IMR-90 (cell line): Measurements from ENCODE around the gene OR51E1. TPM values are rescaled to one million over a fixed set of nuclear protein-coding genes. Genes with fewer than 3 reads are reported as not detected.

ENCODE experiments used
- ATAC-seq: fragments of 200-7000 bp; cut with Tn5 transposase; 2 replicates; pipeline ENCODE4 v1.9.1; 2020; ENCODE audit warnings: low read depth, mild to moderate bottlenecking, moderate library complexity
- BruUV-seq: library from RNA; stranded (reverse); fragments of 400-500 nt; replicated peaks from 2 replicates; lab custom pipeline; 2021; lab: Mats Ljungman, UMichigan
- CTCF ChIA-PET: fragments of 300-600 bp; formaldehyde crosslinking; extraction: SDS; loops from one replicate; lab custom pipeline; 2021; ENCODE audit warnings: antibody characterized with exemption; lab: Yijun Ruan, JAX
- POLR2A ChIA-PET: fragments of 300-600 bp; sonication (Branson Sonifier 250); formaldehyde crosslinking; loops from one replicate; lab custom pipeline; 2022; ENCODE audit warnings: antibody characterized with exemption; ENCODE audit not compliant: unreplicated experiment; lab: Charles Lee
- DNase-seq: peaks from one replicate; pipeline ENCODE4 v3.0.0; 2013
- H2AFZ ChIP-seq: replicated peaks from 2 replicates; pipeline ENCODE3; 2013; ENCODE audit warnings: low read length, mild to moderate bottlenecking; ENCODE audit not compliant: poor library complexity
- H2AK5ac ChIP-seq: 2 replicates; pipeline ENCODE4 v1.6.1; 2013; ENCODE audit warnings: low read depth, low read length, inconsistent platforms
- H2AK9ac ChIP-seq: replicated peaks from 2 replicates; pipeline ENCODE3; 2013; ENCODE audit warnings: mild to moderate bottlenecking, low read depth, low read length, moderate library complexity; ENCODE audit not compliant: poor library complexity
- H2BK120ac ChIP-seq: 2 replicates; pipeline ENCODE4 v1.6.1; 2013; ENCODE audit warnings: low read depth, low read length, inconsistent platforms
- H2BK15ac ChIP-seq: 3 replicates; pipeline ENCODE4 v1.6.1; 2013; ENCODE audit warnings: low read depth, low read length, inconsistent platforms
- H2BK20ac ChIP-seq: 2 replicates; pipeline ENCODE4 v1.6.1; 2013; ENCODE audit warnings: low read depth, mild to moderate bottlenecking, inconsistent platforms, low read length, moderate library complexity
- H2BK5ac ChIP-seq: 2 replicates; pipeline ENCODE4 v1.6.1; 2013; ENCODE audit warnings: mild to moderate bottlenecking, low read depth, low read length, inconsistent platforms; ENCODE audit not compliant: poor library complexity, severe bottlenecking
- H3K14ac ChIP-seq: replicated peaks from 2 replicates; pipeline ENCODE4 v1.6.1; 2013; ENCODE audit warnings: low read depth, low read length, inconsistent platforms
- H3K18ac ChIP-seq: 2 replicates; pipeline ENCODE4 v1.6.1; 2013; ENCODE audit warnings: low read depth, low read length, control low read depth
- H3K23ac ChIP-seq: 2 replicates; pipeline ENCODE4 v1.6.1; 2013; ENCODE audit warnings: low read depth, low read length, inconsistent platforms
- H3K27ac ChIP-seq: 2 replicates; pipeline ENCODE4 v1.5.1; 2013; ENCODE audit warnings: mild to moderate bottlenecking, control low read depth, low read length; ENCODE audit not compliant: insufficient read depth
- H3K27me3 ChIP-seq: 2 replicates; pipeline ENCODE4 v1.6.1; 2013; ENCODE audit warnings: low read length; ENCODE audit not compliant: control insufficient read depth, insufficient read depth
- H3K36me3 ChIP-seq: 2 replicates; pipeline ENCODE4 v1.6.1; 2013; ENCODE audit warnings: low read length, mixed read lengths; ENCODE audit not compliant: control insufficient read depth, insufficient read depth
- H3K4ac ChIP-seq: 2 replicates; pipeline ENCODE4 v1.6.1; 2013; ENCODE audit warnings: low read depth, low read length, inconsistent platforms
- H3K4me1 ChIP-seq: 2 replicates; pipeline ENCODE4 v1.6.1; 2013; ENCODE audit warnings: low read length, mixed read lengths; ENCODE audit not compliant: control insufficient read depth, insufficient read depth
- H3K4me2 ChIP-seq: 2 replicates; pipeline ENCODE4 v1.6.1; 2013; ENCODE audit warnings: low read depth, mild to moderate bottlenecking, control low read depth, low read length, moderate library complexity
- H3K4me3 ChIP-seq: 2 replicates; pipeline ENCODE4 v1.5.1; 2013; ENCODE audit warnings: low read depth, mild to moderate bottlenecking, control low read depth, low read length, moderate library complexity; ENCODE audit not compliant: insufficient read depth
- H3K56ac ChIP-seq: 2 replicates; pipeline ENCODE4 v1.6.1; 2013; ENCODE audit warnings: low read length, inconsistent platforms; ENCODE audit not compliant: insufficient read depth; ENCODE audit errors: extremely low read depth
- H3K79me1 ChIP-seq, 2 experiments: 2 replicates each; pipeline ENCODE4 v1.6.1; 2013; ENCODE audit warnings: low read length in 2 of 2, inconsistent platforms in 1 of 2, low read depth in 1 of 2
- H3K9ac ChIP-seq: 2 replicates; pipeline ENCODE4 v1.6.1; 2013; ENCODE audit warnings: low read depth, low read length, control low read depth
- H3K9me1 ChIP-seq: 2 replicates; pipeline ENCODE4 v1.6.1; 2013; ENCODE audit warnings: low read length, inconsistent platforms; ENCODE audit not compliant: insufficient read depth
- H3K9me3 ChIP-seq: 2 replicates; pipeline ENCODE4 v1.6.1; 2013; ENCODE audit warnings: low read length; ENCODE audit not compliant: control insufficient read depth, insufficient read depth
- H4K20me1 ChIP-seq: 2 replicates; pipeline ENCODE4 v1.6.1; 2013; ENCODE audit warnings: low read length, inconsistent platforms; ENCODE audit not compliant: insufficient read depth
- H4K5ac ChIP-seq: 2 replicates; pipeline ENCODE4 v1.6.1; 2013; ENCODE audit warnings: mild to moderate bottlenecking, low read depth, low read length, control low read depth
- H4K8ac ChIP-seq, 2 experiments: 2 replicates each; pipeline ENCODE4 v1.6.1; 2013; ENCODE audit warnings: low read depth in 2 of 2, low read length in 2 of 2, control low read depth in 1 of 2, inconsistent platforms in 1 of 2
- H4K91ac ChIP-seq: 2 replicates; pipeline ENCODE4 v1.6.1; 2013; ENCODE audit warnings: low read depth, low read length, inconsistent platforms; ENCODE audit not compliant: insufficient read depth
- BHLHE40 ChIP-seq: fragments of 150-350 bp; IDR thresholded peaks from 2 replicates; pipeline ENCODE4 v1.6.1; 2016; ENCODE audit warnings: mild to moderate bottlenecking, low read depth, low read length
- CEBPB ChIP-seq: IDR thresholded peaks from 2 replicates; pipeline ENCODE4 v1.6.1; 2012; ENCODE audit warnings: low read depth, low read length, improper control_type of control experiment
- CHD1 ChIP-seq: IDR thresholded peaks from 2 replicates; pipeline ENCODE4 v1.6.1; 2012; ENCODE audit warnings: low read depth, low read length, improper control_type of control experiment
- FOS ChIP-seq: fragments of 150-350 bp; IDR thresholded peaks from 2 replicates; pipeline ENCODE4 v1.6.1; 2016; ENCODE audit warnings: low read depth, low read length
- MAFK ChIP-seq: IDR thresholded peaks from 2 replicates; pipeline ENCODE4 v1.6.1; 2012; ENCODE audit warnings: low read depth, low read length, improper control_type of control experiment
- MAZ ChIP-seq: IDR thresholded peaks from 2 replicates; pipeline ENCODE4 v1.6.1; 2012; ENCODE audit warnings: low read depth, mild to moderate bottlenecking, low read length, improper control_type of control experiment, moderate library complexity, borderline replicate concordance
- MXI1 ChIP-seq: IDR thresholded peaks from 2 replicates; pipeline ENCODE4 v1.6.1; 2012; ENCODE audit warnings: low read depth, mild to moderate bottlenecking, low read length, moderate library complexity, borderline replicate concordance
- NFE2L2 ChIP-seq: fragments of 150-350 bp; IDR thresholded peaks from 2 replicates; pipeline ENCODE4 v1.6.1; 2016; ENCODE audit warnings: low read depth, mild to moderate bottlenecking, low read length
- POLR2A ChIP-seq: IDR thresholded peaks from 2 replicates; pipeline ENCODE4 v1.6.1; 2012; ENCODE audit warnings: mild to moderate bottlenecking, low read depth, low read length
- RAD21 ChIP-seq: IDR thresholded peaks from 2 replicates; pipeline ENCODE4 v1.6.1; 2012; ENCODE audit warnings: low read length, improper control_type of control experiment
- RCOR1 ChIP-seq: IDR thresholded peaks from 2 replicates; pipeline ENCODE4 v1.6.1; 2012; ENCODE audit warnings: mild to moderate bottlenecking, low read length, improper control_type of control experiment; ENCODE audit not compliant: insufficient replicate concordance
- RFX5 ChIP-seq: IDR thresholded peaks from 2 replicates; pipeline ENCODE4 v1.8.0; 2012; ENCODE audit warnings: low read depth, mild to moderate bottlenecking, low read length, moderate library complexity
- SMC3 ChIP-seq: fragments of 150-350 bp; IDR thresholded peaks from 2 replicates; pipeline ENCODE4 v1.6.1; 2016; ENCODE audit warnings: low read depth, mild to moderate bottlenecking, antibody characterized with exemption, low read length, moderate library complexity
- WGBS, 2 experiments: methylation state at CpG; one replicate each; pipeline versions ENCODE4 v1.1.5 to v1.1.7; 2013; ENCODE audit warnings: missing lambda C conversion rate in 2 of 2; ENCODE audit not compliant: insufficient read length in 1 of 2; ENCODE audit errors: extremely low coverage in 2 of 2; 5-methylcytosine and 5-hydroxymethylcytosine counted together
- dilution Hi-C: fragments of 300-500 bp; cut with HindIII; formaldehyde crosslinking; loops from one replicate; pipeline ENCODE4 v1.14.3; 2018; ENCODE audit warnings: low sequenced_read_pairs; ENCODE audit not compliant: unreplicated experiment
- in situ Hi-C: fragments of 300-500 bp; cut with MboI; formaldehyde crosslinking; loops from 3 replicates; pipeline ENCODE4 v1.14.3; 2019; ENCODE audit warnings: low sequenced_read_pairs, inconsistent platforms, mixed read lengths
- intact Hi-C: fragments of 100-400 bp; cut with micrococcal nuclease; formaldehyde crosslinking; loops from 2 replicates; pipeline ENCODE4 v1.10.0; 2022
- polyA plus RNA-seq, 3 experiments: library from polyadenylated mRNA; depleted of rRNA; stranded (reverse); fragments of >200 nt; gene quantifications; 2 replicates each; pipeline ENCODE4 v1.2.3, GENCODE V29; 2012; ENCODE audit warnings: low replicate concordance in 1 of 3
- total RNA-seq: library from RNA; depleted of rRNA; stranded (reverse); fragments of >200 nt; gene quantifications from 2 replicates; pipeline ENCODE4 v1.2.3, GENCODE V29; 2012
- TF ChIP-seq, protein P1 (sequence below): fragments of 150-350 bp; IDR thresholded peaks from 2 replicates; pipeline ENCODE4 v1.6.1; 2016; ENCODE audit warnings: low read depth, mild to moderate bottlenecking, low read length, moderate library complexity, borderline replicate concordance
- TF ChIP-seq, protein P2 (sequence below): conservative IDR thresholded peaks from 2 replicates; pipeline ENCODE4 v1.5.1; 2012; ENCODE audit warnings: mild to moderate bottlenecking, low read depth, low read length, improper control_type of control experiment
- TF ChIP-seq, protein P3 (sequence below): fragments of 150-350 bp; IDR thresholded peaks from 2 replicates; pipeline ENCODE4 v1.6.1; 2017; ENCODE audit warnings: mild to moderate bottlenecking, antibody characterized with exemption, low read length, low read depth

Gene OR51E1
- total and polyA plus RNA-seq, 2 of the 4 experiments (the other 2 are of a cell fraction): 0.02 TPM; not detected in 1

DNA sequence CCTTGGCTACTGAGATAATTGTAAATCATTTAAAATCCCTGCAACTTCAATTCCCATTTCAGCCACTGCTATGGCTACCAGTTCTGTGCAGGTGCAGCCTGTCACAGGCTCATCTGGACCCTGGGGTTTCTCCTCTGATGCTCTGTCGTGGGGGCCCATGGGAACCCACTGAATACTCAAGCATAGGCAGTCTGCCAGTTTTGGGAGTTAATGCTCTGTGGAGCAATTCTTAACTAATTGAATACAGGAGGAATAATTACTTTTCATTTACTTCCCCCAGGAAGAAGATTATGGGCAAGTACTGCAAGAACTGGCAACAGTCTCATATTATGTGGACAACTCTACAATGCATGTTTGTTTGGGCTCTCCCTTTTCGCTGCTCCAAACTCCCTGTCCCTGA lies 28.0 kb downstream of the OR51E1 start:
- peak overlapping the region; percentile 26 for H4K91ac ChIP-seq
- no peak overlapping the region; the same call in 1 of the 2 replicates for H3K27ac ChIP-seq
- DNase-seq (no peak), ATAC-seq (no peak)
- CTCF ChIA-PET: no interaction called here
- no peaks in the 10 kb centered on the region for H3K9me3 ChIP-seq
- H4K5ac ChIP-seq: peak overlapping the region; percentile 90; the same call in 1 of the 2 replicates
- no peaks in the 10 kb centered on the region for H3K79me1 ChIP-seq
- H3K14ac ChIP-seq: no peak overlapping the region
- WGBS, 2 experiments: no CpG with 5 or more reads among the region's 2 CpGs
- H2AK5ac ChIP-seq: peak overlapping the region; percentile 5
- peak overlapping the region; percentile 1; the same call in 1 of the 2 replicates for H3K4ac ChIP-seq
- in situ Hi-C loops (no loop called here), dilution Hi-C loops (no loop called here), intact Hi-C loops (no loop called here)
- no peaks in the 10 kb centered on the region for H3K27me3 ChIP-seq
- H2AFZ ChIP-seq: peak overlapping the region; percentile 72
- H3K56ac ChIP-seq: no peak overlapping the region
- H3K4me1 ChIP-seq: peaks cover 9% of the 10 kb centered on the region
- peak overlapping the region; percentile 11 for H2BK5ac ChIP-seq
- no peak overlapping the region for H3K4me2 ChIP-seq
- no TSS peak for BruUV-seq
- no peaks in the 10 kb centered on the region for H3K9me1 ChIP-seq
- no peaks in the 10 kb centered on the region for H3K36me3 ChIP-seq
- peak overlapping the region; percentile 98 for H3K18ac ChIP-seq
- no peak overlapping the region for H3K9ac ChIP-seq
- no peak for TF ChIP-seq MAZ
- TF ChIP-seq NFE2L2: no peak
- no peak for TF ChIP-seq CHD1
- no peak for TF ChIP-seq CEBPB
- no peak for TF ChIP-seq MXI1
- no peak for TF ChIP-seq POLR2A
- TF ChIP-seq, protein P1, sequence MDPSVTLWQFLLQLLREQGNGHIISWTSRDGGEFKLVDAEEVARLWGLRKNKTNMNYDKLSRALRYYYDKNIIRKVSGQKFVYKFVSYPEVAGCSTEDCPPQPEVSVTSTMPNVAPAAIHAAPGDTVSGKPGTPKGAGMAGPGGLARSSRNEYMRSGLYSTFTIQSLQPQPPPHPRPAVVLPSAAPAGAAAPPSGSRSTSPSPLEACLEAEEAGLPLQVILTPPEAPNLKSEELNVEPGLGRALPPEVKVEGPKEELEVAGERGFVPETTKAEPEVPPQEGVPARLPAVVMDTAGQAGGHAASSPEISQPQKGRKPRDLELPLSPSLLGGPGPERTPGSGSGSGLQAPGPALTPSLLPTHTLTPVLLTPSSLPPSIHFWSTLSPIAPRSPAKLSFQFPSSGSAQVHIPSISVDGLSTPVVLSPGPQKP: no peak
- no peak for TF ChIP-seq FOS
- TF ChIP-seq, protein P2, sequence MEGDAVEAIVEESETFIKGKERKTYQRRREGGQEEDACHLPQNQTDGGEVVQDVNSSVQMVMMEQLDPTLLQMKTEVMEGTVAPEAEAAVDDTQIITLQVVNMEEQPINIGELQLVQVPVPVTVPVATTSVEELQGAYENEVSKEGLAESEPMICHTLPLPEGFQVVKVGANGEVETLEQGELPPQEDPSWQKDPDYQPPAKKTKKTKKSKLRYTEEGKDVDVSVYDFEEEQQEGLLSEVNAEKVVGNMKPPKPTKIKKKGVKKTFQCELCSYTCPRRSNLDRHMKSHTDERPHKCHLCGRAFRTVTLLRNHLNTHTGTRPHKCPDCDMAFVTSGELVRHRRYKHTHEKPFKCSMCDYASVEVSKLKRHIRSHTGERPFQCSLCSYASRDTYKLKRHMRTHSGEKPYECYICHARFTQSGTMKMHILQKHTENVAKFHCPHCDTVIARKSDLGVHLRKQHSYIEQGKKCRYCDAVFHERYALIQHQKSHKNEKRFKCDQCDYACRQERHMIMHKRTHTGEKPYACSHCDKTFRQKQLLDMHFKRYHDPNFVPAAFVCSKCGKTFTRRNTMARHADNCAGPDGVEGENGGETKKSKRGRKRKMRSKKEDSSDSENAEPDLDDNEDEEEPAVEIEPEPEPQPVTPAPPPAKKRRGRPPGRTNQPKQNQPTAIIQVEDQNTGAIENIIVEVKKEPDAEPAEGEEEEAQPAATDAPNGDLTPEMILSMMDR: no peak
- TF ChIP-seq RAD21: no peak
- TF ChIP-seq SMC3: no peak
- TF ChIP-seq, protein P3, sequence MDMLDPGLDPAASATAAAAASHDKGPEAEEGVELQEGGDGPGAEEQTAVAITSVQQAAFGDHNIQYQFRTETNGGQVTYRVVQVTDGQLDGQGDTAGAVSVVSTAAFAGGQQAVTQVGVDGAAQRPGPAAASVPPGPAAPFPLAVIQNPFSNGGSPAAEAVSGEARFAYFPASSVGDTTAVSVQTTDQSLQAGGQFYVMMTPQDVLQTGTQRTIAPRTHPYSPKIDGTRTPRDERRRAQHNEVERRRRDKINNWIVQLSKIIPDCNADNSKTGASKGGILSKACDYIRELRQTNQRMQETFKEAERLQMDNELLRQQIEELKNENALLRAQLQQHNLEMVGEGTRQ: no peak
- TF ChIP-seq RCOR1: no peak
- TF ChIP-seq MAFK: no peak
- no peak for TF ChIP-seq RFX5
- TF ChIP-seq BHLHE40: no peak
- POLR2A ChIA-PET: no interaction called here
- no peaks in the 10 kb centered on the region for H4K20me1 ChIP-seq
- no peak overlapping the region for H2AK9ac ChIP-seq
- H2BK15ac ChIP-seq: no peak overlapping the region
- peak overlapping the region; percentile 90; the same call in 1 of the 2 replicates for H2BK120ac ChIP-seq
- H2BK20ac ChIP-seq: peak overlapping the region; percentile 91; the same call in 1 of the 2 replicates
- peak overlapping the region in 1 of 2 experiments; percentile 60; a peak in 1 of 4 replicates for H4K8ac ChIP-seq
- no peak overlapping the region for H3K23ac ChIP-seq
- no peak overlapping the region for H3K4me3 ChIP-seq
